K562 (cell line): ENCODE measurements around the gene SYNPO2. TPM values are rescaled to one million over a fixed set of nuclear protein-coding genes. Genes with fewer than 3 reads are reported as not detected.

Experiments
- ATAC-seq: fragments of 200-7000 bp; cut with Tn5 transposase; 3 replicates; pipeline ENCODE4 v1.9.1; 2020; ENCODE audit warnings: moderate library complexity
- BruUV-seq: library from RNA; stranded (reverse); fragments of 400-500 nt; replicated peaks from 2 replicates; lab custom pipeline; 2021; lab: Mats Ljungman, UMichigan
- CTCF ChIA-PET: fragments of 300-600 bp; formaldehyde crosslinking; extraction: SDS; loops from one replicate; lab custom pipeline; 2021; ENCODE audit warnings: low intra/inter-chr PET ratio; lab: Yijun Ruan, JAX
- POLR2A ChIA-PET: fragments of 300-600, 350-650 bp; sonication (Branson Sonifier 250); formaldehyde crosslinking; extraction: SDS; loops from one replicate; lab custom pipeline; 2021; ENCODE audit warnings: antibody characterized with exemption, inconsistent platforms; lab: Yijun Ruan, JAX
- DNase-seq, 4 experiments: peaks; one replicate each; pipeline versions ENCODE4 v3.0.0 to v3.0.0-alpha.2; 2011 to 2018; ENCODE audit warnings: low spot score in 3 of 4, mixed read lengths in 3 of 4; ENCODE audit errors: extremely low read depth in 1 of 4
- FAIRE-seq: peaks from 2 replicates; lab custom pipeline; 2011; peaks lifted over from hg19 to GRCh38; lab: Jason Lieb, UNC
- H2AFZ ChIP-seq: 2 replicates; pipeline ENCODE4 v1.6.0; 2011; ENCODE audit warnings: low read depth, low read length, control low read depth, inconsistent platforms
- H3K27ac ChIP-seq: fragments of 200-600 bp; 3 replicates; pipeline ENCODE4 v1.8.0; 2011; ENCODE audit warnings: low read depth, mild to moderate bottlenecking, control low read depth, inconsistent platforms, low read length, moderate library complexity, mixed read lengths; ENCODE audit errors: extremely low read depth
- H3K27me3 ChIP-seq, 2 experiments: fragments of 300-600 bp in 1 of 2; 2 replicates in 1 of 2; 3 replicates in 1 of 2; pipeline versions ENCODE4 v1.6.0 to v1.8.0; 2011; ENCODE audit warnings: inconsistent platforms in 2 of 2, low read length in 2 of 2, mild to moderate bottlenecking in 1 of 2, mixed read lengths in 1 of 2, moderate library complexity in 1 of 2; ENCODE audit not compliant: control insufficient read depth in 2 of 2, insufficient read depth in 2 of 2
- H3K36me3 ChIP-seq: fragments of 300-600 bp; 3 replicates; pipeline ENCODE4 v1.8.0; 2011; ENCODE audit warnings: mild to moderate bottlenecking, low read length, inconsistent platforms; ENCODE audit not compliant: control insufficient read depth, insufficient read depth
- H3K4me1 ChIP-seq, 2 experiments: fragments of 200-600 bp in 1 of 2; replicated peaks in 1 of 2; 2 replicates in 1 of 2; 3 replicates in 1 of 2; pipeline versions ENCODE4 v1.5.1 to v1.8.0; 2011; ENCODE audit warnings: inconsistent platforms in 2 of 2, low read length in 2 of 2, mild to moderate bottlenecking in 1 of 2, mixed read lengths in 1 of 2, moderate library complexity in 1 of 2; ENCODE audit not compliant: control insufficient read depth in 2 of 2, insufficient read depth in 2 of 2
- H3K4me2 ChIP-seq: 2 replicates; pipeline ENCODE4 v1.6.1; 2011; ENCODE audit warnings: low read length, control low read depth, inconsistent platforms, mixed read lengths; ENCODE audit not compliant: insufficient read depth
- H3K4me3 ChIP-seq: fragments of 200-600 bp; sonication (generic), shearing (Covaris generic); 2 replicates; pipeline ENCODE4 v1.5.1; 2016; ENCODE audit warnings: control low read depth, inconsistent platforms
- H3K79me2 ChIP-seq: fragments of 200-600 bp; 3 replicates; pipeline ENCODE4 v1.8.0; 2011; ENCODE audit warnings: low read length, inconsistent platforms; ENCODE audit not compliant: control insufficient read depth, insufficient read depth
- H3K9ac ChIP-seq, 2 experiments: 2 replicates each; pipeline versions ENCODE4 v1.6.0 to v1.6.1; 2011; ENCODE audit warnings: low read depth in 2 of 2, low read length in 2 of 2, control low read depth in 1 of 2, inconsistent platforms in 1 of 2, mild to moderate bottlenecking in 1 of 2, mixed read lengths in 1 of 2; ENCODE audit not compliant: insufficient read depth in 1 of 2
- H3K9me1 ChIP-seq: one replicate; pipeline ENCODE4 v1.6.0; 2011; ENCODE audit warnings: inconsistent platforms, mild to moderate bottlenecking, low read length, moderate library complexity; ENCODE audit not compliant: control insufficient read depth, insufficient read depth
- H3K9me3 ChIP-seq: replicated peaks from 2 replicates; pipeline ENCODE4 v1.5.1; 2011; ENCODE audit warnings: low read depth, low read length, inconsistent platforms; ENCODE audit not compliant: control insufficient read depth, insufficient read depth
- H4K20me1 ChIP-seq: replicated peaks from 2 replicates; pipeline ENCODE4 v1.6.1; 2011; ENCODE audit warnings: low read length, inconsistent platforms, mixed read lengths; ENCODE audit not compliant: control insufficient read depth, insufficient read depth
- CCAR2 ChIP-seq: fragments of 200-400 bp; formaldehyde crosslinking; IDR thresholded peaks from 2 replicates; pipeline ENCODE4 v1.6.1; 2017; ENCODE audit warnings: mild to moderate bottlenecking, low read depth, low read length
- FOXJ3 ChIP-seq: sonication (generic); formaldehyde crosslinking; IDR thresholded peaks from 2 replicates; pipeline ENCODE4 v1.4.0; 2020; ENCODE audit warnings: mild to moderate bottlenecking, missing genetic modification reagents
- HDAC3 ChIP-seq: fragments of 450-650 bp; IDR thresholded peaks from 2 replicates; pipeline ENCODE4 v1.6.1; 2018; ENCODE audit warnings: borderline replicate concordance, mild to moderate bottlenecking, moderate library complexity; ENCODE audit not compliant: partially characterized antibody
- HIVEP1 ChIP-seq: fragments of 250-450 bp; sonication (Bioruptor Pico); IDR thresholded peaks from 2 replicates; pipeline ENCODE4 v1.4.0; 2020; ENCODE audit warnings: mild to moderate bottlenecking
- KDM2B ChIP-seq: fragments of 250-450 bp; sonication (Bioruptor Pico); IDR thresholded peaks from 2 replicates; pipeline ENCODE4 v1.8.0; 2021; ENCODE audit warnings: mild to moderate bottlenecking, moderate library complexity
- NFYB ChIP-seq: IDR thresholded peaks from 2 replicates; pipeline ENCODE4 v1.6.1; 2011; ENCODE audit warnings: mild to moderate bottlenecking, moderate library complexity; ENCODE audit not compliant: insufficient read length; ENCODE audit errors: extremely low read depth
- RAD51 ChIP-seq: fragments of 450-650 bp; IDR thresholded peaks from 2 replicates; pipeline ENCODE4 v1.7.1; 2016; ENCODE audit warnings: low read depth, mild to moderate bottlenecking, borderline replicate concordance
- STAG1 ChIP-seq: sonication (generic); formaldehyde crosslinking; IDR thresholded peaks from 2 replicates; pipeline ENCODE4 v1.5.0; 2020; ENCODE audit warnings: missing genetic modification reagents, borderline replicate concordance
- TRIM28 ChIP-seq: fragments of 450-650 bp; IDR thresholded peaks from 2 replicates; pipeline ENCODE4 v1.6.1; 2017
- U2AF1 ChIP-seq: fragments of 200-400 bp; formaldehyde crosslinking; optimal IDR thresholded peaks from 2 replicates; pipeline ENCODE3; 2017; ENCODE audit warnings: mild to moderate bottlenecking, low read depth, low read length, moderate library complexity
- ZBTB2 ChIP-seq: fragments of 450-650 bp; IDR thresholded peaks from 2 replicates; pipeline ENCODE4 v1.6.1; 2016; ENCODE audit warnings: antibody characterized with exemption
- ZNF3 ChIP-seq: fragments of 250-450 bp; sonication (Bioruptor Pico); IDR thresholded peaks from 2 replicates; pipeline ENCODE4 v1.5.0; 2021; ENCODE audit warnings: mild to moderate bottlenecking, moderate library complexity
- WGBS: fragments of 100-300 bp; shearing (Covaris generic); methylation state at CpG from one replicate; pipeline ENCODE4 v1.1.6; 2016; ENCODE audit warnings: low coverage, mixed read lengths; ENCODE audit not compliant: insufficient coverage; ENCODE audit errors: missing lambda C conversion rate; 5-methylcytosine and 5-hydroxymethylcytosine counted together
- in situ Hi-C: fragments of 300-500 bp; cut with MboI; formaldehyde crosslinking; loops from 4 replicates; pipeline ENCODE4 v1.15.0; 2018; ENCODE audit warnings: inconsistent platforms, mixed read lengths
- intact Hi-C: fragments of 100-400 bp; cut with micrococcal nuclease; formaldehyde crosslinking; loops from 2 replicates; pipeline ENCODE4 v1.14.2; 2022
- polyA plus RNA-seq, 8 experiments: library from polyadenylated mRNA; depleted of rRNA in 4 of 8; stranded (reverse) in 5 of 8; unstranded in 3 of 8; fragments of >200 nt; fragmentation: Nextera tagmentation in 2 of 8; fragmentation: Illumina TruSeq in 1 of 8; extraction: Ambion mirVana in 2 of 8; extraction: Trizol in 1 of 8; gene quantifications; 2 replicates each; pipeline versions ENCODE4 v1.2.1 to v1.2.3, GENCODE V29; 2011 to 2014; ENCODE audit warnings: inconsistent platforms in 1 of 8, missing spikeins in 1 of 8
- total RNA-seq, 7 experiments: library from RNA; depleted of rRNA in 6 of 7; stranded (reverse); fragments of >200 nt in 6 of 7; fragmentation: Illumina TruSeq in 2 of 7; extraction: Trizol in 2 of 7; gene quantifications; 2 replicates each; pipeline versions ENCODE4 v1.2.1 to v1.2.3, GENCODE V29; 2011 to 2021; ENCODE audit warnings: low replicate concordance in 1 of 7
- TF ChIP-seq, protein P1 (sequence below): IDR thresholded peaks from 2 replicates; pipeline ENCODE4 v1.6.1; 2011; ENCODE audit warnings: borderline replicate concordance, low read depth, mild to moderate bottlenecking, moderate library complexity, low read length; ENCODE audit not compliant: insufficient read depth, poor library complexity, severe bottlenecking

SYNPO2 gene
- total and polyA plus RNA-seq, 9 of the 15 experiments (the other 6 are each of a cell fraction or from before 2014, with no cell fraction given), result 0.03 to 0.18 TPM; not detected in 7

- ATAC-seq (no peak), DNase-seq (no peak)
- ChIA-PET CTCF (no interaction called here), POLR2A (no interaction called here)
- no TSS peak for BruUV-seq
- Histone ChIP-seq H2AFZ (no peak overlapping the region), H3K4me2 (no peak overlapping the region), H3K27ac (no peak overlapping the region), H3K4me1 (no peaks in the 10 kb centered on the region), H3K9ac (no peak overlapping the region), H4K20me1 (no peaks in the 10 kb centered on the region), H3K27me3 (no peaks in the 10 kb centered on the region; a peak in 1 of 5 replicates), H3K9me3 (no peaks in the 10 kb centered on the region)
- in situ Hi-C loops, result no loop called here
- WGBS, result 0% methylated on average over 2 of the region's 2 CpGs
- TF ChIP-seq HIVEP1 (CRISPR knock-in tag) (no peak), ZNF3 (CRISPR knock-in tag) (no peak), FOXJ3 (CRISPR knock-in tag) (no peak), U2AF1 (no peak), ZBTB2 (no peak), STAG1 (no peak), NFYB (no peak), KDM2B (CRISPR knock-in tag) (no peak), RAD51 (no peak), CCAR2 (no peak), TRIM28 (no peak), HDAC3 (no peak)
- TF ChIP-seq, protein P1, sequence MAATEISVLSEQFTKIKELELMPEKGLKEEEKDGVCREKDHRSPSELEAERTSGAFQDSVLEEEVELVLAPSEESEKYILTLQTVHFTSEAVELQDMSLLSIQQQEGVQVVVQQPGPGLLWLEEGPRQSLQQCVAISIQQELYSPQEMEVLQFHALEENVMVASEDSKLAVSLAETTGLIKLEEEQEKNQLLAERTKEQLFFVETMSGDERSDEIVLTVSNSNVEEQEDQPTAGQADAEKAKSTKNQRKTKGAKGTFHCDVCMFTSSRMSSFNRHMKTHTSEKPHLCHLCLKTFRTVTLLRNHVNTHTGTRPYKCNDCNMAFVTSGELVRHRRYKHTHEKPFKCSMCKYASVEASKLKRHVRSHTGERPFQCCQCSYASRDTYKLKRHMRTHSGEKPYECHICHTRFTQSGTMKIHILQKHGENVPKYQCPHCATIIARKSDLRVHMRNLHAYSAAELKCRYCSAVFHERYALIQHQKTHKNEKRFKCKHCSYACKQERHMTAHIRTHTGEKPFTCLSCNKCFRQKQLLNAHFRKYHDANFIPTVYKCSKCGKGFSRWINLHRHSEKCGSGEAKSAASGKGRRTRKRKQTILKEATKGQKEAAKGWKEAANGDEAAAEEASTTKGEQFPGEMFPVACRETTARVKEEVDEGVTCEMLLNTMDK, result no peak
- TF ChIP-seq, all 486 proteins: peak for 0
- no peak for FAIRE-seq
- intact Hi-C loops, result no loop called here
- Histone ChIP-seq H3K9me1 (no peaks in the 10 kb centered on the region), H3K4me3 (no peak overlapping the region), H3K79me2 (no peaks in the 10 kb centered on the region), H3K36me3 (no peaks in the 10 kb centered on the region)
These were observed 129.0 kb downstream of the SYNPO2 start for GRCh38 chr4:119017636-119018035.
